Fibroblast of the aortic adventitia (primary cell): ENCODE data around the gene PLA2G2D. TPM values are rescaled to one million over a fixed set of nuclear protein-coding genes. Genes with fewer than 3 reads are reported as not detected.
A peak's percentile ranks its signal among the peaks of the same experiment; 100 is the strongest.

Experiments
- DNase-seq: peaks from one replicate; pipeline ENCODE4 v3.0.0-alpha.2; 2010; ENCODE audit warnings: low read depth
- H3K4me3 ChIP-seq: 2 replicates; pipeline ENCODE4 v1.5.1; 2011; ENCODE audit warnings: low read depth, mild to moderate bottlenecking, control low read depth, low read length, moderate library complexity
- total RNA-seq: library from RNA; depleted of rRNA; stranded (reverse); fragments of >200 nt; gene quantifications from 2 replicates; pipeline ENCODE4 v1.2.3, GENCODE V29; 2012; ENCODE audit warnings: low replicate concordance
- TF ChIP-seq, protein P1 (sequence below): IDR thresholded peaks from 2 replicates; pipeline ENCODE4 v1.5.1; 2011; ENCODE audit warnings: mild to moderate bottlenecking, low read length, control low read depth, inconsistent platforms; ENCODE audit not compliant: insufficient read depth

PLA2G2D gene
- total RNA-seq, 1 donor, result not detected

- no peak overlapping the region for H3K4me3 ChIP-seq
These were observed 47.9 kb downstream of the PLA2G2D start for GRCh38 chr1:20071416-20071815.

GRCh38 chr1:20070357-20070756 is 49.0 kb downstream of the PLA2G2D start:
- TF ChIP-seq, protein P1, sequence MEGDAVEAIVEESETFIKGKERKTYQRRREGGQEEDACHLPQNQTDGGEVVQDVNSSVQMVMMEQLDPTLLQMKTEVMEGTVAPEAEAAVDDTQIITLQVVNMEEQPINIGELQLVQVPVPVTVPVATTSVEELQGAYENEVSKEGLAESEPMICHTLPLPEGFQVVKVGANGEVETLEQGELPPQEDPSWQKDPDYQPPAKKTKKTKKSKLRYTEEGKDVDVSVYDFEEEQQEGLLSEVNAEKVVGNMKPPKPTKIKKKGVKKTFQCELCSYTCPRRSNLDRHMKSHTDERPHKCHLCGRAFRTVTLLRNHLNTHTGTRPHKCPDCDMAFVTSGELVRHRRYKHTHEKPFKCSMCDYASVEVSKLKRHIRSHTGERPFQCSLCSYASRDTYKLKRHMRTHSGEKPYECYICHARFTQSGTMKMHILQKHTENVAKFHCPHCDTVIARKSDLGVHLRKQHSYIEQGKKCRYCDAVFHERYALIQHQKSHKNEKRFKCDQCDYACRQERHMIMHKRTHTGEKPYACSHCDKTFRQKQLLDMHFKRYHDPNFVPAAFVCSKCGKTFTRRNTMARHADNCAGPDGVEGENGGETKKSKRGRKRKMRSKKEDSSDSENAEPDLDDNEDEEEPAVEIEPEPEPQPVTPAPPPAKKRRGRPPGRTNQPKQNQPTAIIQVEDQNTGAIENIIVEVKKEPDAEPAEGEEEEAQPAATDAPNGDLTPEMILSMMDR, result no peak
- no peak overlapping the region for H3K4me3 ChIP-seq
- DNase-seq, result no peak

More at GRCh38 chr1:20071416-20071815, 47.9 kb downstream of the PLA2G2D start:
- no peak for DNase-seq
- TF ChIP-seq, protein P1, result no peak

- TF ChIP-seq, protein P1, result no peak
- H3K4me3 ChIP-seq, result no peak within 1 kb of the TSS
- DNase-seq, result peak; percentile 73
These were observed 49.5 kb downstream of the PLA2G2D start, which contains the start of gene PLA2G5 for GRCh38 chr1:20069874-20070273. Gene PLA2G5 (plus strand): TSS chr1:20070194. CDS start chr1:20084831, 14,637 bp downstream.

DNA sequence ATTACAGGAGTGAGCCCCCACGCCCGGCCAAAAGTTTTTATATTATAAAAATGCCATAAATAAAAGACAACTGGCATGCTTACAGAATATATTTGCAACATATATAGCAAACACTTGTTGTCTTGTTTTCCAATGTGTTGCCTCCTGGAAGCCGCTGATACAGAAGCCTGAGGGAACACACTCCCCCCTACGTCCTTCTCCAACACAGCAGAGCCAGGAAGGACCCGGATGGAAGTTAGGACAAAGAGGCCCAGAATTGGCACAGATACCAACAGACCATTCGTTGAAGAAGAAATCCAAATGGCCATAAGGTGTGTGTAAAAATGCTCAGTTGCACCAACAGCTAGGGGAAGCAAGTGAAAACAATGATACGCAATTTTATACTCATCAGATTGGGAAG is 50.6 kb downstream of the PLA2G2D start:
- TF ChIP-seq, protein P1, result no peak
- H3K4me3 ChIP-seq, result no peak overlapping the region
- DNase-seq, result no peak

DNA sequence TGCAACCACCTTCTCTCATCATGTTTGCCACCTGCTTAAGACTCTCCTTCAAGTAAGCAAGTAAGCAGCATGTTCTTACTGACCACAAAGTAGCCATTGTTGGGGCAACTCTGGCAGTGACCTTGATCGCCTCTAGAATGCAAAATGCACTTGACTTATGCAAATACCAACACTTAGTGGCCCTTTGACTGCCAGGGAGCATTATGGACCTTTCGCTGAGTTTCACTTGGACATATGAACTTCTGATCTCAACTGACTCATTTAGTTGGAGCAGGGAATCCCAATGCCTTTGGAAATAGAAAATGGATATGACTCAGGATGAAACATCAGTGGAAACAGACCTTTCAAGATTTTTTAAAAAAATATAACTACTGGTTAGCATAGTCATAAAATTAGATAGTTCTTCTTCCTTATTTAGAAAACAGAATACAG is 55.5 kb downstream of the PLA2G2D start:
- peak; percentile 80 for DNase-seq
- TF ChIP-seq, protein P1, result no peak
- H3K4me3 ChIP-seq, result no peak overlapping the region

Other genes starting within 250 kb of the PLA2G2D start
- gene OTUD3, start 237.1 kb downstream of the PLA2G2D start, total RNA-seq, result 5.8 and 7.0 TPM in 2 replicates
- not detected in 2 replicates for gene PLA2G2E, start 195.9 kb downstream of the PLA2G2D start, total RNA-seq
- 0.27 TPM in 1 of 2 replicates, not detected in the other for gene PLA2G2A, start 139.9 kb downstream of the PLA2G2D start, total RNA-seq
- gene PLA2G5, start 49.3 kb downstream of the PLA2G2D start, total RNA-seq, result 0.36 and 1.1 TPM in 2 replicates
- not detected in 2 replicates for gene PLA2G2F, start 19.8 kb upstream of the PLA2G2D start, total RNA-seq
- not detected in 2 replicates for gene UBXN10, start 66.6 kb upstream of the PLA2G2D start, total RNA-seq
- not detected in 2 replicates for gene PLA2G2C, start 67.0 kb upstream of the PLA2G2D start, total RNA-seq
- not detected in 2 replicates for gene VWA5B1, start 171.3 kb upstream of the PLA2G2D start, total RNA-seq